ENCODE measurements around the gene KIZ. TPM values are rescaled to one million over a fixed set of nuclear protein-coding genes. Genes with fewer than 3 reads are reported as not detected.

The KIZ gene
- total RNA-seq, 1 donor from 2014 or later = 60.0 TPM

DNA sequence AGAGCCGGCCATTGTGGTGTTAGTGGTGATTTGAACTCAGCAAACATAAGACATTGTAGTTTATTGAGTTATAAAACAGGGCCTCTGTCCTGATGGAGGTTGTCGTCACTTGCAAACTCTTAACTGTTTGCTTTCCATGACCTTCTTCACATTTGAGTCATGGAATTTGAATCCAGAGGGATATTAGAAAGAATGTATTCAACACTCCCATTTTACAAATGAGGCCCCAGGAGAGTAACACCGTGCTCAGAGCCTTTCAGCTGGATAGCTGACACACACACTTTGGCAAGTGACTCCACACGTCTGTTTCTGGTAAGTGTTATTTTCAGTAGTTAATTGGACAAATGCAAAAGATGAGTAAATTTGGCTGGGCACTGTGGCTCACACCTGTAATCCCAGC is 104.8 kb downstream of the KIZ start:
- H2AFZ ChIP-seq (replicated peaks) = no peak overlapping the region
- no peak overlapping the region for H3K4me3 ChIP-seq
- H3K27ac ChIP-seq = no peak overlapping the region
- H3K4me1 ChIP-seq = peaks cover 77% of the 10 kb centered on the region
- H3K79me2 ChIP-seq (ENCODE audit: low read depth) = no peaks in the 10 kb centered on the region
- Mint-ChIP-seq H3K27ac (no peak overlapping the region), H3K27me3 (ENCODE audit: insufficient read depth, low read depth) (peaks cover 9% of the 10 kb centered on the region), H3K9me3 (no peaks in the 10 kb centered on the region), H3K36me3 (no peaks in the 10 kb centered on the region), H3K4me3 (no peak overlapping the region), H3K4me1 (peaks cover 29% of the 10 kb centered on the region)
- H3K4me2 ChIP-seq = no peak overlapping the region
- no peak overlapping the region for H3K9ac ChIP-seq
- peaks cover 54% of the 10 kb centered on the region for H3F3A ChIP-seq (ENCODE audit: low read depth)
- H3K36me3 ChIP-seq = no peaks in the 10 kb centered on the region
- no peaks in the 10 kb centered on the region for H3K27me3 ChIP-seq
- DNase-seq (ENCODE audit: low spot score) = no peak
- no peaks in the 10 kb centered on the region for H3K9me3 ChIP-seq (ENCODE audit: low read depth)
- H4K20me1 ChIP-seq (ENCODE audit: low read depth) = no peaks in the 10 kb centered on the region
- TF ChIP-seq EZH2 (IDR thresholded peaks at IDR 0.05) = no peak
- no peak for TF ChIP-seq EZH2phosphoT487 (IDR thresholded peaks at IDR 0.05)
- TF ChIP-seq, protein P1, sequence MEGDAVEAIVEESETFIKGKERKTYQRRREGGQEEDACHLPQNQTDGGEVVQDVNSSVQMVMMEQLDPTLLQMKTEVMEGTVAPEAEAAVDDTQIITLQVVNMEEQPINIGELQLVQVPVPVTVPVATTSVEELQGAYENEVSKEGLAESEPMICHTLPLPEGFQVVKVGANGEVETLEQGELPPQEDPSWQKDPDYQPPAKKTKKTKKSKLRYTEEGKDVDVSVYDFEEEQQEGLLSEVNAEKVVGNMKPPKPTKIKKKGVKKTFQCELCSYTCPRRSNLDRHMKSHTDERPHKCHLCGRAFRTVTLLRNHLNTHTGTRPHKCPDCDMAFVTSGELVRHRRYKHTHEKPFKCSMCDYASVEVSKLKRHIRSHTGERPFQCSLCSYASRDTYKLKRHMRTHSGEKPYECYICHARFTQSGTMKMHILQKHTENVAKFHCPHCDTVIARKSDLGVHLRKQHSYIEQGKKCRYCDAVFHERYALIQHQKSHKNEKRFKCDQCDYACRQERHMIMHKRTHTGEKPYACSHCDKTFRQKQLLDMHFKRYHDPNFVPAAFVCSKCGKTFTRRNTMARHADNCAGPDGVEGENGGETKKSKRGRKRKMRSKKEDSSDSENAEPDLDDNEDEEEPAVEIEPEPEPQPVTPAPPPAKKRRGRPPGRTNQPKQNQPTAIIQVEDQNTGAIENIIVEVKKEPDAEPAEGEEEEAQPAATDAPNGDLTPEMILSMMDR (IDR thresholded peaks at IDR 0.05) = no peak

DNA sequence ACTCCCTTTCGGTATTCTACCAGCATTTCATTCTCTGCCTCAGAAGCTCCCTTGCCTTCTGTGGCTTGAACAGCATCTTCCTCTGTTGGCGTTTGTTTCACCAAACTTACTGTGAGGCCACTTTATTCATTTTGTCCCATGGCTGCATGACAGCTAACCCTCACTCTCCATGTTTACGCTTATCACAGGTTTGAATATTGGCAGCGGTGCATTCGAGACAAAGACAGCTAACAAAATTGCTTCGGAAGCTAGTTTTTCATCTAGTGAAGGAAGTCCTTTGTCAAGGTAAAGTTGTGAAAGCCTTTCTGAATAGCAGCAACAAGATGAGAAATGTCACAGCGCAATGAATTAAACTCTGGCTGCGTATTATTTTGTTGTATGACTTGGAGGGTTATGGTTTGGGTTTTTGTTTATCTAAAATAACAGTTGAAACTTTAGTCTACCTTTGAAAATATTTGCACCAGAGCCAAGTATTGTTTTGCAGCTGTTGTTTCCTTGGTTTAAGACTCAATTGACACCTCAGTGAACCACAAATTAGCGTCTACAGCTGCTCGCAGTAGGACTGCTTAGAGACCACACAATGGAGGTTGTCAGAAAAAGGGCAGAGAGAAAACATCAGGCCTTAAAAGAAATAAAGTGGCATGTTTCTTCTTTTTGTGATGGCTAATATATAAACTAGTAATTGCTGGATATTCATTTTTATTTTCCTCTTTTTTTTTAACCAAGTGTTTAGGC is 106.8 kb downstream of the KIZ start:
- Mint-ChIP-seq H3K27ac (no peak overlapping the region), H3K4me1 (peaks cover 29% of the 10 kb centered on the region), H3K27me3 (ENCODE audit: insufficient read depth, low read depth) (peaks cover 7% of the 10 kb centered on the region), H3K36me3 (no peaks in the 10 kb centered on the region), H3K9me3 (no peaks in the 10 kb centered on the region), H3K4me3 (no peak overlapping the region)
- Histone ChIP-seq H3K36me3 (no peaks in the 10 kb centered on the region), H3K27ac (peak overlapping the region; percentile 92), H3K27me3 (no peaks in the 10 kb centered on the region), H3F3A (ENCODE audit: low read depth) (peaks cover 59% of the 10 kb centered on the region), H2AFZ (replicated peaks) (no peak overlapping the region), H4K20me1 (ENCODE audit: low read depth) (no peaks in the 10 kb centered on the region), H3K9me3 (ENCODE audit: low read depth) (no peaks in the 10 kb centered on the region), H3K9ac (no peak overlapping the region), H3K79me2 (ENCODE audit: low read depth) (no peaks in the 10 kb centered on the region), H3K4me2 (peak overlapping the region; percentile 79), H3K4me3 (peak overlapping the region; percentile 19), H3K4me1 (peaks cover 62% of the 10 kb centered on the region)
- TF ChIP-seq EZH2phosphoT487 (IDR thresholded peaks at IDR 0.05) (no peak), EZH2 (IDR thresholded peaks at IDR 0.05) (no peak)
- peak; percentile 81 for DNase-seq (ENCODE audit: low spot score)

DNA sequence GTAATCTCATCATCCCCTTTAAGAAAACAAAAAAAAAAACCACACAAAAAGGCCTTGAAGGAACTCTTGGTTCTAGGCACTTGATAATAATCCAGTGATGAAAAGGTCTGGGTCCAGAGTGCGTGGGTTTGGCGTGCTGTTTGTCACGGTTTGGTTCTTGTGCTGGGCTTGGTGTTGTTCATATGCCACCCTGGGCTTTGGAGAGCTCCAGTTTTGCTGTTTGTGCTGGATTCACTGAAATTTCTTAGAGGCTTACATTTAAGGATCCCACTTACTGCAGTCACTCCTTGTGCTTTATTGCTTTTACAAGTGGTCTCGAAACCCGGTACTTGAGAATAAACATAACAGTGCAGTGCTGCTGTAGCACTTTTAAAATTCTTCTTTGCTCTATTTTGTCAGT is 108.4 kb downstream of the KIZ start:
- peaks cover 59% of the 10 kb centered on the region for H3F3A ChIP-seq (ENCODE audit: low read depth)
- no peaks in the 10 kb centered on the region for H3K79me2 ChIP-seq (ENCODE audit: low read depth)
- no peaks in the 10 kb centered on the region for H3K36me3 ChIP-seq
- no peak overlapping the region for H3K9ac ChIP-seq
- no peak overlapping the region for H2AFZ ChIP-seq (replicated peaks)
- no peaks in the 10 kb centered on the region for H4K20me1 ChIP-seq (ENCODE audit: low read depth)
- H3K27me3 ChIP-seq = no peaks in the 10 kb centered on the region
- H3K4me1 ChIP-seq = peaks cover 56% of the 10 kb centered on the region
- no peaks in the 10 kb centered on the region for H3K9me3 ChIP-seq (ENCODE audit: low read depth)
- H3K9me3 Mint-ChIP-seq = no peaks in the 10 kb centered on the region
- H3K27ac Mint-ChIP-seq = no peak overlapping the region
- peaks cover 28% of the 10 kb centered on the region for H3K4me1 Mint-ChIP-seq
- peak overlapping the region; percentile 92 for H3K27ac ChIP-seq
- H3K4me3 ChIP-seq = peak overlapping the region; percentile 29
- DNase-seq (ENCODE audit: low spot score) = no peak
- H3K27me3 Mint-ChIP-seq (ENCODE audit: insufficient read depth, low read depth) = peaks cover 6% of the 10 kb centered on the region
- H3K36me3 Mint-ChIP-seq = no peaks in the 10 kb centered on the region
- H3K4me2 ChIP-seq = peak overlapping the region; percentile 73
- TF ChIP-seq EZH2phosphoT487 (IDR thresholded peaks at IDR 0.05) = no peak
- TF ChIP-seq EZH2 (IDR thresholded peaks at IDR 0.05) = no peak
- TF ChIP-seq, protein P1 (IDR thresholded peaks at IDR 0.05) = no peak
- no peak overlapping the region for H3K4me3 Mint-ChIP-seq

DNA sequence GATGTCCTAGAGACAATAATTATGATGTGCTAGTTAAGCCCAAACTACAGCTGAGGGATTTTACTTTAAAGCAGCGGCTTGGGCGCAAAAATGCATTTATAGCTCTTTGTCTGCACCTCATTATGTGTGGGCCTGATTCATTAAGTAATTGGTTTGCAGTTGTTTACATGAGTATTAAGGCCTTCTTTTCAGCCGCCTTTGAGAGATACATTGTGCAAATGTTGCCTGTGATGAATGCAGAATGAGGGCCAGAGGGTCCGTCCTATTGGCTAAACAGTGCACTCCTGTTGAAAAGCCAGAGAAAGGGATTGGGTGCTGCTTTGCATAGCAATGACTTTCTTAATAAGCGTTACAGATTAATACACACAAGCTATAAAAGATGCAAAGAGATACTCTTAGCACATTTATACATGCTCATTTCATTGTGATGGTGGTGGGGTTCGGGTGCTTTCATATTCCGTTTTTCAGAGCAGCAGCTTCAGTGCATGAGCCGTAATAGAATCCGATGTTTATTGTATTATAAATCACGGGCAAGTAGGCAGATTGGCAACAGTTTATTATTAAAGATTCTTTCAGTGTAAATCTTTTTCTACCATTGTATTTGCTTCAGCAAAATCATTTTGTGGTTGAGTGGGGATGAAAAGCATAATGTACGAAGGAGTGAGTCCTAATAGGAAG is 109.1 kb downstream of the KIZ start:
- Histone ChIP-seq H3K27me3 (no peaks in the 10 kb centered on the region), H3K4me2 (peak overlapping the region; percentile 73), H3K27ac (peak overlapping the region; percentile 92), H3K4me1 (peaks cover 56% of the 10 kb centered on the region), H3K36me3 (no peaks in the 10 kb centered on the region), H3K4me3 (peak overlapping the region; percentile 29), H3K9me3 (ENCODE audit: low read depth) (no peaks in the 10 kb centered on the region), H3K79me2 (ENCODE audit: low read depth) (no peaks in the 10 kb centered on the region), H3F3A (ENCODE audit: low read depth) (peaks cover 59% of the 10 kb centered on the region), H3K9ac (no peak overlapping the region), H4K20me1 (ENCODE audit: low read depth) (no peaks in the 10 kb centered on the region), H2AFZ (replicated peaks) (no peak overlapping the region)
- peak; percentile 74 for DNase-seq (ENCODE audit: low spot score)
- Mint-ChIP-seq H3K27ac (no peak overlapping the region), H3K4me3 (no peak overlapping the region), H3K9me3 (no peaks in the 10 kb centered on the region), H3K4me1 (peaks cover 28% of the 10 kb centered on the region), H3K27me3 (ENCODE audit: insufficient read depth, low read depth) (peaks cover 6% of the 10 kb centered on the region), H3K36me3 (no peaks in the 10 kb centered on the region)
- TF ChIP-seq EZH2phosphoT487 (IDR thresholded peaks at IDR 0.05) (peak; percentile 10), EZH2 (IDR thresholded peaks at IDR 0.05) (no peak)
- TF ChIP-seq, protein P1 (IDR thresholded peaks at IDR 0.05) = no peak
